Heart left ventricle (tissue), 16 donors: ENCODE data around the gene TMEM132D. TPM values are rescaled to one million over a fixed set of nuclear protein-coding genes. Genes with fewer than 3 reads are reported as not detected.

Experiments used
- ATAC-seq, 4 donors: fragments of 200-7000 bp; cut with Tn5 transposase; one replicate each; pipeline ENCODE4 v1.9.1; 2020 to 2022; ENCODE audit warnings: moderate library complexity in 4 of 4, mild to moderate bottlenecking in 3 of 4, moderate number of reproducible peaks in 1 of 4
- DNase-seq, 5 donors: peaks; one replicate each; pipeline ENCODE4 v3.0.0-alpha.2; 2020
- H3K27ac ChIP-seq, 12 donors: fragments of 200-600 bp; sonication (generic) in 4 of 12; one replicate each; pipeline versions ENCODE4 v1.5.0 to v1.8.0; 2016 to 2022; ENCODE audit warnings: mild to moderate bottlenecking in 2 of 12
- H3K27me3 ChIP-seq, 9 donors: fragments of 200-600 bp; sonication (generic) in 2 of 9; one replicate each; pipeline versions ENCODE4 v1.5.1 to v1.8.0; 2016 to 2022; ENCODE audit warnings: mild to moderate bottlenecking in 3 of 9
- H3K36me3 ChIP-seq, 9 donors: fragments of 200-600 bp; sonication (generic) in 2 of 9; one replicate each; pipeline versions ENCODE4 v1.5.0 to v1.8.0; 2018 to 2022; ENCODE audit warnings: mild to moderate bottlenecking in 2 of 9
- H3K4me1 ChIP-seq, 12 donors: fragments of 200-600 bp; sonication (generic) in 4 of 12; one replicate each; pipeline versions ENCODE4 v1.5.0 to v1.8.0; 2016 to 2022; ENCODE audit warnings: mild to moderate bottlenecking in 3 of 12
- H3K4me3 ChIP-seq, 12 donors: fragments of 200-600 bp; sonication (generic) in 4 of 12; one replicate each; pipeline versions ENCODE4 v1.5.0 to v1.8.0; 2017 to 2022; ENCODE audit warnings: mild to moderate bottlenecking in 9 of 12, moderate library complexity in 4 of 12
- H3K9me3 ChIP-seq, 12 donors: fragments of 200-600 bp; sonication (generic) in 4 of 12; one replicate each; pipeline versions ENCODE4 v1.5.0 to v1.8.0; 2016 to 2022; ENCODE audit warnings: mild to moderate bottlenecking in 1 of 12
- POLR2A ChIP-seq, 2 donors: fragments of 450-650 bp; IDR thresholded peaks; one replicate each; pipeline ENCODE4 v1.6.1; 2017; ENCODE audit warnings: antibody characterized with exemption in 2 of 2, mild to moderate bottlenecking in 2 of 2, moderate library complexity in 2 of 2
- WGBS, 4 donors: extraction: QIAGEN DNeasy Blood & Tissue Kit in 2 of 4; methylation state at CpG; one replicate each; pipeline versions ENCODE4 v1.1.5 to v1.1.7; 2013 to 2018; 5-methylcytosine and 5-hydroxymethylcytosine counted together
- intact Hi-C, 10 donors: fragments of 100-400 bp; cut with DNase I; formaldehyde crosslinking; loops; one replicate each; pipeline versions ENCODE4 v1.11.1 to v1.14.2; 2022
- polyA plus RNA-seq, 2 donors: library from polyadenylated mRNA; stranded (reverse); fragments of 200-250 nt; gene quantifications; one replicate each; pipeline ENCODE4 v1.2.3, GENCODE V29; 2013
- total RNA-seq, 9 donors: library from RNA; depleted of rRNA in 2 of 9; stranded (reverse); fragments of >200 nt in 2 of 9; fragmentation: NEBNext Ultra II Directional in 3 of 9; extraction: Animal tissue kit (Norgen Biotek cat#: 25700) in 3 of 9; gene quantifications; one replicate each; pipeline versions ENCODE4 v1.1.0 to v1.2.4, GENCODE V29; 2016 to 2023
- TF ChIP-seq, protein P1 (sequence below), 12 donors: fragments of 200-600 bp; sonication (generic) in 4 of 12; IDR thresholded peaks; one replicate each; pipeline versions ENCODE4 v1.5.0 to v1.8.0; 2018 to 2022; ENCODE audit warnings: antibody characterized with exemption in 12 of 12, mild to moderate bottlenecking in 5 of 12
- donor health status: ischemic (EF 13 %, LVEDD 7.1; RV severe dilation, severe dysfunction).
- donor health status: healthy with polysubstance abuse.
- donor health status: DM: no; HTN: yes; CAD: no.
- donor health status: DM: no; HTN: no; CAD: no.
- donor health status: ischemic (EF 25% LVEDD 6.9; RV normal size, moderate dysfunction).
- donor health status: ischemic (EF 25% LVEDD 5.7; RV mildly dilated, moderate dysfunction).
- donor health status: healthy.
- donor health status: DM: yes; HTN: yes; CAD: no.
- donor health status: ischemic (EF 35%, LVEDD 5.7; RV mildly dilated, moderate dysfunction).
- donor health status: nonischemic (EF 11% LVEDD 7.7; RV severe dilation, severe dysfunction).
- donor health status: DM: yes; HTN: yes; CAD: no.
- donor health status: PGD.
- donor health status: ischemic (EF 29% LVEDD 5.4; RV normal size, mild dysfunction).
- donor health status: nonischemic (EF 23%, LVEDD 6.1; RV moderate dilation, normal function).

Gene TMEM132D
- total and polyA plus RNA-seq, 11 donors, result not detected

DNA sequence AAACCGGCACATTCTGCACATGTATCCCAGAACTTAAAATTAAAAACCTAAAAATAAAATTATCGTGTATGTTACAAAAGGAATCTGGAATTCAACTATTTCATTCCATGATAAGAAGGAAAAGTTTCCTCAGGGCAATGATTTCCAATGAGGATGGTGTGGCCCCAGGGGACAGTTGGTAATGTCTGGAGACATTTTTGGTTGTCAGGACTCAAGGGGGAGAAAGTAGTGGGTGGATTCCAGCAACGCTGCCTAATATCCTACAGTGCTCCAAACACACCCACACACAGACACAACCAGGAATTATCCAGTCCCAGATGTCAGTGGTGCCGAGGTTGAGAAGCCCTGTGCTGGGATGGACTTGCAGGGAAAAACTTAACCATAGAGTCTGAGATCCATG is 228.3 kb downstream of the TMEM132D start:
- intact Hi-C loops, result no loop called here
- no peak overlapping the region for H3K27ac ChIP-seq
- TF ChIP-seq, protein P1, sequence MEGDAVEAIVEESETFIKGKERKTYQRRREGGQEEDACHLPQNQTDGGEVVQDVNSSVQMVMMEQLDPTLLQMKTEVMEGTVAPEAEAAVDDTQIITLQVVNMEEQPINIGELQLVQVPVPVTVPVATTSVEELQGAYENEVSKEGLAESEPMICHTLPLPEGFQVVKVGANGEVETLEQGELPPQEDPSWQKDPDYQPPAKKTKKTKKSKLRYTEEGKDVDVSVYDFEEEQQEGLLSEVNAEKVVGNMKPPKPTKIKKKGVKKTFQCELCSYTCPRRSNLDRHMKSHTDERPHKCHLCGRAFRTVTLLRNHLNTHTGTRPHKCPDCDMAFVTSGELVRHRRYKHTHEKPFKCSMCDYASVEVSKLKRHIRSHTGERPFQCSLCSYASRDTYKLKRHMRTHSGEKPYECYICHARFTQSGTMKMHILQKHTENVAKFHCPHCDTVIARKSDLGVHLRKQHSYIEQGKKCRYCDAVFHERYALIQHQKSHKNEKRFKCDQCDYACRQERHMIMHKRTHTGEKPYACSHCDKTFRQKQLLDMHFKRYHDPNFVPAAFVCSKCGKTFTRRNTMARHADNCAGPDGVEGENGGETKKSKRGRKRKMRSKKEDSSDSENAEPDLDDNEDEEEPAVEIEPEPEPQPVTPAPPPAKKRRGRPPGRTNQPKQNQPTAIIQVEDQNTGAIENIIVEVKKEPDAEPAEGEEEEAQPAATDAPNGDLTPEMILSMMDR (IDR thresholded peaks at IDR 0.05), result no peak
- TF ChIP-seq POLR2A (IDR thresholded peaks at IDR 0.05), result no peak
- no peak overlapping the region for H3K4me3 ChIP-seq
- no peak for ATAC-seq
- DNase-seq, result no peak
- 67 to 76% (median 68%) methylated on average over 4 of the region's 4 CpGs for WGBS, 4 donors
- no peaks in the 10 kb centered on the region for H3K36me3 ChIP-seq
- no peaks in the 10 kb centered on the region for H3K4me1 ChIP-seq
- H3K27me3 ChIP-seq, result no peaks in the 10 kb centered on the region
- H3K9me3 ChIP-seq, result peaks cover 0 to 24% (median 2%) of the 10 kb centered on the region in 12 donors

DNA sequence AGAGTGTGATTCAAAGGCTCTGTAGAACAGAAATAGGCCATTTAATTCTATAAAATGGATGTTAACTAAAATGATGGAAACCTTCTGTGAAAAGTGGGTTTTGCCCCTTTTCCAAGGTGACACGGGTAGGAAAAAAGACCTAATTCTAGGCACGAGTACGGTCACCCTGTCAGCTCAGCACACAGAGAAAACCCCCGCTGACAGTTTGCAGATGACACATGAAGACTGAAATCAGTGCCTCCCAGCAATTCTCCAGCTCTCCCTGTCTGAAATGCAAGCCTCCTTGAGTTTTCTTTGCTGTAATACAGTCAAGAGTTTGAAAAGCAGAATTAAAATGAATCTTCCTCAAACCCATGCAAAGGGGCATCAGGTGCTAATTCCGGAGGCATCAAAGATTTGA is 230.0 kb downstream of the TMEM132D start:
- H3K27ac ChIP-seq, result no peak overlapping the region
- no peak for TF ChIP-seq POLR2A (IDR thresholded peaks at IDR 0.05)
- TF ChIP-seq, protein P1 (IDR thresholded peaks at IDR 0.05), result no peak
- peaks cover 0 to 11% (median 2%) of the 10 kb centered on the region in 12 donors for H3K9me3 ChIP-seq
- no peak overlapping the region for H3K4me3 ChIP-seq
- no peaks in the 10 kb centered on the region for H3K36me3 ChIP-seq
- ATAC-seq (no peak), DNase-seq (no peak)
- WGBS, 4 donors, result 59 to 68% (median 62%) methylated on average over 5 of the region's 5 CpGs
- no peaks in the 10 kb centered on the region for H3K4me1 ChIP-seq
- H3K27me3 ChIP-seq, result no peaks in the 10 kb centered on the region
- intact Hi-C loops, result no loop called here

GRCh38 chr12:129672110-129672509 is 231.7 kb downstream of the TMEM132D start:
- TF ChIP-seq, protein P1 (IDR thresholded peaks at IDR 0.05), result no peak
- intact Hi-C loops, result no loop called here
- ATAC-seq (no peak), DNase-seq (no peak)
- H3K27ac ChIP-seq, result no peak overlapping the region
- no peaks in the 10 kb centered on the region for H3K27me3 ChIP-seq
- WGBS, 4 donors, result 60 to 75% (median 67%) methylated on average over 7 to 8 of the region's 8 CpGs
- H3K4me3 ChIP-seq, result no peak overlapping the region
- no peaks in the 10 kb centered on the region for H3K36me3 ChIP-seq
- H3K4me1 ChIP-seq, result no peaks in the 10 kb centered on the region
- peaks cover 0 to 7% (median 0%) of the 10 kb centered on the region in 12 donors for H3K9me3 ChIP-seq

- no peaks in the 10 kb centered on the region for H3K36me3 ChIP-seq
- peaks cover 0 to 7% (median 0%) of the 10 kb centered on the region in 12 donors for H3K9me3 ChIP-seq
- no peak overlapping the region for H3K4me3 ChIP-seq
- H3K4me1 ChIP-seq, result no peaks in the 10 kb centered on the region
- intact Hi-C loops, result no loop called here
- H3K27ac ChIP-seq, result no peak overlapping the region
- DNase-seq (no peak), ATAC-seq (no peak)
- TF ChIP-seq, protein P1 (IDR thresholded peaks at IDR 0.05), result no peak
- TF ChIP-seq POLR2A (IDR thresholded peaks at IDR 0.05), result no peak
- WGBS, 4 donors, result 53 to 66% (median 60%) methylated on average over 6 of the region's 6 CpGs
- no peaks in the 10 kb centered on the region for H3K27me3 ChIP-seq
These were observed 233.4 kb downstream of the TMEM132D start for GRCh38 chr12:129670256-129670920.
